HEK293 (cell line): ENCODE data around the gene RPL22.

ENCODE experiments used
- GLI4 ChIP-seq: fragments of 450-650 bp; formaldehyde crosslinking; IDR thresholded peaks from 2 replicates; pipeline ENCODE4 v1.5.1; 2016; ENCODE audit warnings: missing biosample characterization, missing genetic modification characterization
- ZBTB26 ChIP-seq: fragments of 450-650 bp; formaldehyde crosslinking; optimal IDR thresholded peaks from 2 replicates; pipeline ENCODE3; 2016; ENCODE audit warnings: missing biosample characterization, mild to moderate bottlenecking, missing genetic modification characterization
- ZNF274 ChIP-seq, 2 experiments: fragments of 200-500 bp in 1 of 2; fragments of 450-650 bp in 1 of 2; sonication (Bioruptor generic) in 1 of 2; formaldehyde crosslinking in 1 of 2; IDR thresholded peaks; 2 replicates each; pipeline versions ENCODE4 v1.5.1 to v1.6.1; 2014 to 2016; ENCODE audit warnings: borderline replicate concordance in 1 of 2, inconsistent platforms in 1 of 2, low read length in 1 of 2, missing biosample characterization in 1 of 2, missing genetic modification characterization in 1 of 2

- TF ChIP-seq GLI4 (tag by site-specific recombination) (no peak), ZNF274 (IDR thresholded peaks at IDR 0.05; ENCODE audit: low read length) (no peak), ZNF274 (tag by site-specific recombination; IDR thresholded peaks at IDR 0.05; ENCODE audit: borderline replicate concordance) (no peak), ZBTB26 (no peak)
Observed at GRCh38 chr1:6142734-6143133, 56.7 kb downstream of the RPL22 start.
